AG04450 (cell line): ENCODE results near the gene USP4. TPM values are rescaled to one million over a fixed set of nuclear protein-coding genes. Genes with fewer than 3 reads are reported as not detected.
"Not testable (repeated sequence)": the region's sequence is repeated elsewhere in the genome, so short reads cannot be mapped to it uniquely, and the experiment has no call there.

Experiments
- CTCF ChIA-PET: fragments of 300-600, 350-600 bp; formaldehyde crosslinking; extraction: SDS; loops from one replicate; lab custom pipeline; 2022; ENCODE audit warnings: antibody characterized with exemption, inconsistent platforms; lab: Charles Lee
- POLR2A ChIA-PET: fragments of 350-600 bp; formaldehyde crosslinking; extraction: SDS; loops from one replicate; lab custom pipeline; 2021; ENCODE audit warnings: antibody characterized with exemption, inconsistent platforms; lab: Yijun Ruan, JAX
- DNase-seq: peaks from one replicate; pipeline ENCODE4 v3.0.0-alpha.2; 2011; ENCODE audit warnings: low read depth, low spot score
- H3K27ac ChIP-seq: one replicate; pipeline ENCODE4 v1.5.1; 2012; ENCODE audit warnings: low read depth, low read length, control low read depth
- H3K27me3 ChIP-seq: one replicate; pipeline ENCODE4 v1.6.0; 2012; ENCODE audit warnings: low read length; ENCODE audit not compliant: control insufficient read depth, insufficient read depth
- H3K4me3 ChIP-seq: 2 replicates; pipeline ENCODE4 v1.5.1; 2011; ENCODE audit warnings: mild to moderate bottlenecking, low read depth, low read length, control low read depth
- H3K9me3 ChIP-seq: 2 replicates; pipeline ENCODE4 v1.5.1; 2012; ENCODE audit warnings: low read length; ENCODE audit not compliant: control insufficient read depth, insufficient read depth
- CTCF ChIP-seq: IDR thresholded peaks from 2 replicates; pipeline ENCODE4 v1.5.1; 2011; ENCODE audit warnings: low read depth, low read length, control low read depth, inconsistent platforms
- polyA plus RNA-seq: library from polyadenylated mRNA; depleted of rRNA; stranded (reverse); fragments of >200 nt; gene quantifications from 2 replicates; pipeline ENCODE4 v1.2.3, GENCODE V29; 2011

Gene USP4
- polyA plus RNA-seq, 1 experiment: 80.4 TPM

GRCh38 chr3:49253512-49253911, 86.3 kb downstream of the USP4 start:
- no peaks in the 10 kb centered on the region for H3K27me3 ChIP-seq
- CTCF ChIA-PET: interaction anchor here (0.6 kb wide), 1 partner anchor 78 kb away, joined by 4 read pairs; no protein-coding TSS in a partner anchor

DNA sequence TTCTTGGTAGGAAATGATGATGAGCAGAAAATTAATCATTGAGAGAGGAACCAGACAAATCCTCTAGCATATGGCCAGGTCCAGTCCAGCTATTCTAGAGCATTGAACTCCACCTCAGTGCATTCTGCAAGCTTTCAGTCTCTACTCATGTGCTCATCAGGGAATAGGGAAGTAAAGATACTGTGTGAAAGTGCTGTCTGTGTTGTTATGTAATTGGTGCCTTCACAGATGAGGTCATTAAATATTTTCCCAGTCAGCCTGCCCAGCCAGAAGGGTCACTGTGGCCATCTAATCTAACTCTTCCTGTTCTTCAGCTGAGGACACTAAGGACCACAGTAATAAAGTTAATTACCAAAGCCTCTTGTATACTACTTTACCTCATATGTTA, 91.0 kb downstream of the USP4 start:
- Histone ChIP-seq H3K4me3 (no peak overlapping the region), H3K27ac (no peak overlapping the region), H3K9me3 (no peaks in the 10 kb centered on the region), H3K27me3 (no peaks in the 10 kb centered on the region)
- no peak for TF ChIP-seq CTCF
- CTCF ChIA-PET: no interaction called here
- DNase-seq: no peak
- POLR2A ChIA-PET: no interaction called here

More at GRCh38 chr3:49253512-49253911, 86.3 kb downstream of the USP4 start:
- POLR2A ChIA-PET: no interaction called here
- Histone ChIP-seq H3K4me3 (no peak overlapping the region), H3K9me3 (no peaks in the 10 kb centered on the region), H3K27ac (no peak overlapping the region)
- DNase-seq: no peak
- TF ChIP-seq CTCF: no peak

GRCh38 chr3:49244581-49245205, 95.2 kb downstream of the USP4 start:
- POLR2A ChIA-PET: no interaction called here
- TF ChIP-seq CTCF: no peak
- CTCF ChIA-PET: no interaction called here

GRCh38 chr3:49240091-49240490, 99.8 kb downstream of the USP4 start:
- H3K27ac ChIP-seq, H3K9me3 ChIP-seq, POLR2A ChIA-PET, H3K27me3 ChIP-seq, DNase-seq, H3K4me3 ChIP-seq: not testable (repeated sequence)
- CTCF ChIA-PET: interaction anchor here (1.7 kb wide), 1 partner anchor 69 kb away, joined by 3 read pairs; no protein-coding TSS in a partner anchor

More at GRCh38 chr3:49244581-49245205, 95.2 kb downstream of the USP4 start:
- Histone ChIP-seq H3K27me3 (no peaks in the 10 kb centered on the region), H3K9me3 (no peaks in the 10 kb centered on the region), H3K4me3 (no peak overlapping the region), H3K27ac (no peak overlapping the region)
- no peak for DNase-seq

DNA sequence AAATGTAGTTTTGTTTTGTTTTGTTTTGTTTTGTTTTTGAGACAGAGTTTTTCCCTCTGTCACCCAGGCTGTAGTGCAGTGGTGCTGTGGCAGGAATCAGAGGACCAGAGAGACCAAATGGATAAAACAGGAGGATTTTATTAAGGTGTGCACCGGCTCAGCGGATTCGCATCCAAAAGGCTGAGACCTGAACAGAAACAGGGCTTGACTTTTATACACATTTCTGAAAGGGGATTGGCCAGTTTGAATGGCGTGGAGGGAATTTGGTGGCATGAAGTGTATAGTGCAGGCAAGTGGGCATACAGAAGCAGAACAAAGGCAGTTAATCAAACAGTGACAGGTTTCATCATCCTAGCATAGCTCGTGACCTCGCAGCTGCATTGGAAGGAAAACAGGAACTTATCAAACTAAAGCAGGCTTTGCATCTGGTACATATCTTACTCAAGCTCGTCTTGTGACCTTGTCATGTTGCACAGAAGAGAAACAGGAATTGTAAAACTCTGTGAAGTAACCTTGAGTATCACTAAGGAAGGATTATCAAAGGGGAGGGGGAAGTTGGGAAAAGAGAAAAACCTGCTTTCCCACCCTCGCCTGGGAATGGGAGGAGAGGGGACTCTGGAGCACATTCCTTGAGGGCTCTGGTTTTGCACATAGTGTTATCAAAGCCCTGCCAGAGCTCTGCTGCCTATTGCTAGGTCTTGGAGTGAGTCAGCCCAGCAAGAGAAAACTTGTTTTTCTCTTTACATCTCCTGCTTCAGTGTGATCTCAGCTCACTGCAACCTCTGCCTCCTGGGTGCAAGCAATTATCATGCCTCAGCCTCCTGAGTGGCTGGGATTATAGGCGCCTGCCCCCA, 101.4 kb downstream of the USP4 start:
- H3K27me3 ChIP-seq: no peaks in the 10 kb centered on the region
- ChIA-PET CTCF (interaction anchor here (1.7 kb wide), 1 partner anchor 68 kb away, joined by 3 read pairs; no protein-coding TSS in a partner anchor), POLR2A (no interaction called here)
- no peak for TF ChIP-seq CTCF
- no peak overlapping the region for H3K4me3 ChIP-seq
- peaks cover 16% of the 10 kb centered on the region for H3K9me3 ChIP-seq
- DNase-seq: no peak
- peak overlapping the region; percentile 70 for H3K27ac ChIP-seq
